ENCODE results near the gene COL4A4. TPM values are rescaled to one million over a fixed set of nuclear protein-coding genes. Genes with fewer than 3 reads are reported as not detected.

COL4A4 gene
- total and polyA plus RNA-seq, 2 of the 13 experiments (the other 11 are each of a cell fraction or from before 2014, with no cell fraction given) = not detected

- DNase-seq (ENCODE audit: low spot score) (peak; percentile 73), FAIRE-seq (peak; percentile 86), ATAC-seq (peak; percentile 98)
- POLR2A ChIA-PET = no interaction called here
- Histone ChIP-seq H3K9me3 (ENCODE audit: low read length) (no peaks in the 10 kb centered on the region), H3K4me2 (ENCODE audit: low read depth, low read length) (0 out of 2 replicates have a peak overlapping the region, but pooled peaks have one; percentile 24), H3K27ac (ENCODE audit: extremely low read length, insufficient read depth, low read length) (no peak overlapping the region), H4K20me1 (ENCODE audit: insufficient read depth, low read length) (no peaks in the 10 kb centered on the region), H3K4me3 (replicated peaks in 1 of 3; ENCODE audit: insufficient read depth in 1 of 3, low read depth in 2 of 3, low read length in 3 of 3) (no peak overlapping the region), H3K4me1 (ENCODE audit: insufficient read depth, low read length) (peaks cover 16% of the 10 kb centered on the region), H2AFZ (ENCODE audit: low read length) (no peak overlapping the region), H3K9ac (ENCODE audit: insufficient read depth, low read depth, low read length) (no peak overlapping the region), H3K27me3 (ENCODE audit: control insufficient read depth in 1 of 2, insufficient read depth in 2 of 2, low read length in 2 of 2) (no peaks in the 10 kb centered on the region; a peak in 2 of 5 replicates), H3K79me2 (ENCODE audit: insufficient read depth, low read length) (no peaks in the 10 kb centered on the region), H3K36me3 (replicated peaks in 1 of 2; ENCODE audit: control insufficient read depth in 1 of 2, insufficient read depth in 2 of 2, low read length in 2 of 2) (no peaks in the 10 kb centered on the region)
- BruUV-seq (replicated peaks) = no TSS peak
- WGBS (ENCODE audit: low lambda C conversion rate) = 0% methylated on average over 1 of the region's 1 CpG
- in situ Hi-C loops (cut with HindIII; ENCODE audit: extremely low pct_ligation_motif_present, low pct_unique_long_range_greater_than_20kb) (no loop called here), intact Hi-C loops (cut with micrococcal nuclease; ENCODE audit: unreplicated experiment) (loop anchor here (1.0 kb wide), 1 partner anchor 69 kb away; no protein-coding TSS in a partner anchor)
- CTCF ChIA-PET (ENCODE audit: low intra/inter-chr PET ratio, low total read pairs) = no interaction called here
- TF ChIP-seq KLF13 (CRISPR knock-in tag; IDR thresholded peaks at IDR 0.05) (no peak), TBX3 (IDR thresholded peaks at IDR 0.05; ENCODE audit: borderline replicate concordance) (peak; percentile 82; the same call in 1 of the 2 replicates), ZMAT5 (CRISPR knock-in tag; IDR thresholded peaks at IDR 0.05; ENCODE audit: borderline replicate concordance, low read depth) (no peak), FOXJ3 (CRISPR knock-in tag; IDR thresholded peaks at IDR 0.05; ENCODE audit: borderline replicate concordance) (peak; percentile 83; the same call in 1 of the 2 replicates), NR2F6 (IDR thresholded peaks at IDR 0.05) (0 out of 2 replicates have a peak, but pooled peaks have one; percentile 23), NR2F6 (CRISPR knock-in tag; IDR thresholded peaks at IDR 0.05) (peak; percentile 23; the same call in 1 of the 2 replicates), CHD2 (IDR thresholded peaks at IDR 0.05; ENCODE audit: low read depth, low read length) (no peak), DNMT3B (CRISPR knock-in tag; conservative IDR thresholded peaks at IDR 0.05) (no peak), MIXL1 (CRISPR knock-in tag; IDR thresholded peaks at IDR 0.05) (peak; percentile 84), SOX6 (IDR thresholded peaks at IDR 0.05) (no peak), SOX6 (CRISPR knock-in tag; IDR thresholded peaks at IDR 0.05) (peak; percentile 85), POGZ (CRISPR knock-in tag; IDR thresholded peaks at IDR 0.05) (peak; percentile 56; the same call in 1 of the 2 replicates), EED (CRISPR knock-in tag; IDR thresholded peaks at IDR 0.05) (no peak), ATF1 (CRISPR knock-in tag; IDR thresholded peaks at IDR 0.05) (no peak), RFX1 (IDR thresholded peaks at IDR 0.05) (no peak)
- TF ChIP-seq, protein P1, sequence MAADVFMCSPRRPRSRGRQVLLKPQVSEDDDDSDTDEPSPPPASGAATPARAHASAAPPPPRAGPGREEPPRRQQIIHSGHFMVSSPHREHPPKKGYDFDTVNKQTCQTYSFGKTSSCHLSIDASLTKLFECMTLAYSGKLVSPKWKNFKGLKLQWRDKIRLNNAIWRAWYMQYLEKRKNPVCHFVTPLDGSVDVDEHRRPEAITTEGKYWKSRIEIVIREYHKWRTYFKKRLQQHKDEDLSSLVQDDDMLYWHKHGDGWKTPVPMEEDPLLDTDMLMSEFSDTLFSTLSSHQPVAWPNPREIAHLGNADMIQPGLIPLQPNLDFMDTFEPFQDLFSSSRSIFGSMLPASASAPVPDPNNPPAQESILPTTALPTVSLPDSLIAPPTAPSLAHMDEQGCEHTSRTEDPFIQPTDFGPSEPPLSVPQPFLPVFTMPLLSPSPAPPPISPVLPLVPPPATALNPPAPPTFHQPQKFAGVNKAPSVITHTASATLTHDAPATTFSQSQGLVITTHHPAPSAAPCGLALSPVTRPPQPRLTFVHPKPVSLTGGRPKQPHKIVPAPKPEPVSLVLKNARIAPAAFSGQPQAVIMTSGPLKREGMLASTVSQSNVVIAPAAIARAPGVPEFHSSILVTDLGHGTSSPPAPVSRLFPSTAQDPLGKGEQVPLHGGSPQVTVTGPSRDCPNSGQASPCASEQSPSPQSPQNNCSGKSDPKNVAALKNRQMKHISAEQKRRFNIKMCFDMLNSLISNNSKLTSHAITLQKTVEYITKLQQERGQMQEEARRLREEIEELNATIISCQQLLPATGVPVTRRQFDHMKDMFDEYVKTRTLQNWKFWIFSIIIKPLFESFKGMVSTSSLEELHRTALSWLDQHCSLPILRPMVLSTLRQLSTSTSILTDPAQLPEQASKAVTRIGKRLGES (CRISPR knock-in tag; IDR thresholded peaks at IDR 0.05; ENCODE audit: borderline replicate concordance) = no peak
- TF ChIP-seq, protein P2, sequence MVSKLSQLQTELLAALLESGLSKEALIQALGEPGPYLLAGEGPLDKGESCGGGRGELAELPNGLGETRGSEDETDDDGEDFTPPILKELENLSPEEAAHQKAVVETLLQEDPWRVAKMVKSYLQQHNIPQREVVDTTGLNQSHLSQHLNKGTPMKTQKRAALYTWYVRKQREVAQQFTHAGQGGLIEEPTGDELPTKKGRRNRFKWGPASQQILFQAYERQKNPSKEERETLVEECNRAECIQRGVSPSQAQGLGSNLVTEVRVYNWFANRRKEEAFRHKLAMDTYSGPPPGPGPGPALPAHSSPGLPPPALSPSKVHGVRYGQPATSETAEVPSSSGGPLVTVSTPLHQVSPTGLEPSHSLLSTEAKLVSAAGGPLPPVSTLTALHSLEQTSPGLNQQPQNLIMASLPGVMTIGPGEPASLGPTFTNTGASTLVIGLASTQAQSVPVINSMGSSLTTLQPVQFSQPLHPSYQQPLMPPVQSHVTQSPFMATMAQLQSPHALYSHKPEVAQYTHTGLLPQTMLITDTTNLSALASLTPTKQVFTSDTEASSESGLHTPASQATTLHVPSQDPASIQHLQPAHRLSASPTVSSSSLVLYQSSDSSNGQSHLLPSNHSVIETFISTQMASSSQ (IDR thresholded peaks at IDR 0.05; ENCODE audit: low read depth) = 0 out of 2 replicates have a peak, but pooled peaks have one; percentile 58
- TF ChIP-seq, protein P2 (CRISPR knock-in tag; IDR thresholded peaks at IDR 0.05; ENCODE audit: borderline replicate concordance) = peak; percentile 68; the same call in 1 of the 2 replicates
- TF ChIP-seq, protein P3, sequence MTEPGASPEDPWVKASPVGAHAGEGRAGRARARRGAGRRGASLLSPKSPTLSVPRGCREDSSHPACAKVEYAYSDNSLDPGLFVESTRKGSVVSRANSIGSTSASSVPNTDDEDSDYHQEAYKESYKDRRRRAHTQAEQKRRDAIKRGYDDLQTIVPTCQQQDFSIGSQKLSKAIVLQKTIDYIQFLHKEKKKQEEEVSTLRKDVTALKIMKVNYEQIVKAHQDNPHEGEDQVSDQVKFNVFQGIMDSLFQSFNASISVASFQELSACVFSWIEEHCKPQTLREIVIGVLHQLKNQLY (CRISPR knock-in tag; IDR thresholded peaks at IDR 0.05) = peak; percentile 53; the same call in 1 of the 2 replicates
Observed at GRCh38 chr2:227038550-227039189, 125.3 kb downstream of the COL4A4 start.

All from HepG2 (cell line).